Chondrocyte (in vitro differentiated cells): ENCODE data around the gene PHACTR1. TPM values are rescaled to one million over a fixed set of nuclear protein-coding genes. Genes with fewer than 3 reads are reported as not detected.

ENCODE experiments used
- DNase-seq: peaks from one replicate; pipeline ENCODE4 v3.0.0; 2021; ENCODE audit warnings: mixed read lengths, low spot score
- H3K27ac Mint-ChIP-seq: one replicate; pipeline ENCODE4 v1.8.0; 2021; ENCODE audit warnings: mild to moderate bottlenecking, moderate library complexity, mixed read lengths; ENCODE audit not compliant: unreplicated experiment
- H3K27me3 Mint-ChIP-seq: 2 replicates; pipeline ENCODE4 v1.8.0; 2021; ENCODE audit warnings: low read depth, mixed read lengths
- H3K36me3 Mint-ChIP-seq: 2 replicates; pipeline ENCODE4 v1.8.0; 2021; ENCODE audit warnings: low read depth, mixed read lengths
- H3K4me1 Mint-ChIP-seq: 2 replicates; pipeline ENCODE4 v1.8.0; 2021; ENCODE audit warnings: low read depth, mild to moderate bottlenecking, mixed read lengths
- H3K4me3 Mint-ChIP-seq: one replicate; pipeline ENCODE4 v1.8.0; 2021; ENCODE audit warnings: mild to moderate bottlenecking, moderate library complexity, mixed read lengths; ENCODE audit not compliant: unreplicated experiment
- H3K9me3 Mint-ChIP-seq: 2 replicates; pipeline ENCODE4 v1.8.0; 2021; ENCODE audit warnings: low read depth, mixed read lengths
- CTCF ChIP-seq: fragments of 200-600 bp; sonication (generic); IDR thresholded peaks from 2 replicates; pipeline ENCODE4 v1.5.0; 2021; ENCODE audit warnings: antibody characterized with exemption, mild to moderate bottlenecking, moderate library complexity
- total RNA-seq: library from RNA; stranded (reverse); gene quantifications from 3 replicates; pipeline ENCODE4 v1.2.1, GENCODE V29; 2021

The PHACTR1 gene
- total RNA-seq, 1 donor from 2014 or later: 2.1 TPM

GRCh38 chr6:13072686-13073347, 356.2 kb downstream of the PHACTR1 start:
- H3K27ac Mint-ChIP-seq: no peak overlapping the region
- no peak overlapping the region for H3K4me3 Mint-ChIP-seq
- no peak for TF ChIP-seq CTCF

GRCh38 chr6:13074415-13075140, 358.0 kb downstream of the PHACTR1 start:
- peaks cover 6% of the 10 kb centered on the region for H3K27me3 Mint-ChIP-seq
- no peak for TF ChIP-seq CTCF
- no peaks in the 10 kb centered on the region for H3K9me3 Mint-ChIP-seq
- no peak for DNase-seq
- H3K27ac Mint-ChIP-seq: no peak overlapping the region
- no peaks in the 10 kb centered on the region for H3K36me3 Mint-ChIP-seq
- H3K4me1 Mint-ChIP-seq: peaks cover 31% of the 10 kb centered on the region
- H3K4me3 Mint-ChIP-seq: no peak overlapping the region

More at GRCh38 chr6:13072686-13073347, 356.2 kb downstream of the PHACTR1 start:
- Mint-ChIP-seq H3K27me3 (peaks cover 8% of the 10 kb centered on the region), H3K36me3 (no peaks in the 10 kb centered on the region), H3K4me1 (peaks cover 15% of the 10 kb centered on the region), H3K9me3 (no peaks in the 10 kb centered on the region)
- no peak for DNase-seq

DNA sequence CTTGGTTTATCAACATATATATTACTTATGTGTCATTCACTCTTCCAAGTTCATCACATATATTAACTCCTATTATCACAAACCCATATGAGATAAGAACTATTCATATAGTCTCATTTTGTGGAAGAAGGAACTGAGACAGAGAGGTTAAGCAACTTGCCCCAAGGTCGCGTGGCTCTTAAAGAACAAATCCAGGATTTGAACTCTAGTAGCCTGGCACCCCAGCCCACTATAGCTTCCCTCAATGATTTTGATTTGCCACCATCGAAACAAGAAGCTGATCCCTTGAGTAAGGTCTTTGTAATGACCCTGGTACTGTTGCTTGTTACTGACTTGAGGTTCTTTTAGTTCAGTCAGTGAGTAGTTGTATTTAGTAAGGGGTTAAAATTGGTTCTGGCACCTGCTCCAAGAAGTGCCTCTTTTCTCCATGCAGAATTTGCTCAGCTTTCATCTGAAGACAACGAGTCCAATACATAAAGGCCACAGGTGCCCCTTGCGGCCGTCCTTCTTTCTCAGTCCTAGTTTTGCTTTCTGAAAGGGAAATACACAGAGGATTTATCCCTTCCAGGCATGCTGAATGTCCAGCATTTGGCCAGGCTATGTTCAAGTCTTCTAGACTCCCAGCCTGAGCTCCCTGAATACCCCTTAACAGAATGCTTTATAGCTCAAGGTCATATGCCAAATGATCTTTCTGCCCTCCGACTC, 358.7 kb downstream of the PHACTR1 start:
- H3K27ac Mint-ChIP-seq: no peak overlapping the region
- H3K9me3 Mint-ChIP-seq: no peaks in the 10 kb centered on the region
- H3K4me1 Mint-ChIP-seq: peaks cover 38% of the 10 kb centered on the region
- H3K4me3 Mint-ChIP-seq: no peak overlapping the region
- no peak for TF ChIP-seq CTCF
- no peak for DNase-seq
- no peaks in the 10 kb centered on the region for H3K36me3 Mint-ChIP-seq
- peaks cover 6% of the 10 kb centered on the region for H3K27me3 Mint-ChIP-seq

DNA sequence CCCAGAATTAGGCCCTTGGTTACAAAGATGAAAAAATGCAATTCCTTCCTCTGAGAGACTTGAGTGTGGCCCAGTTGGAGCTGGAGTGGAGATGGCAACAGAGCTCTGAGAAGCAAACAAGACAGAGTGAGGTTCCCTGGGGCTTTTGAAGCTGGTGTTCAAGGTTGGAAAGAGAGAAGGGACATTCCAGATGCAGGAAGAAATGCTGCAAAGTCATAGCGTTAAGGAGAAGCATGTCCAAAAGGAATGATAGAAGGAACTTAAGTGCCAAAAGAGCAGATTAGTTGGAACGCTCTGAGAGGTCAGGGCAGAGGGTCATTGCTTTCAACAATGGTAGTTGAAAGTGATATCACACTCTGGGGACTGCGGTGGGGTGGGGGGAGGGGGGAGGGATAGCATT, 360.0 kb downstream of the PHACTR1 start:
- no peak for DNase-seq
- TF ChIP-seq CTCF: no peak
- peaks cover 51% of the 10 kb centered on the region for H3K4me1 Mint-ChIP-seq
- H3K9me3 Mint-ChIP-seq: no peaks in the 10 kb centered on the region
- no peaks in the 10 kb centered on the region for H3K36me3 Mint-ChIP-seq
- H3K27ac Mint-ChIP-seq: no peak overlapping the region
- H3K4me3 Mint-ChIP-seq: no peak overlapping the region
- H3K27me3 Mint-ChIP-seq: peaks cover 6% of the 10 kb centered on the region

DNA sequence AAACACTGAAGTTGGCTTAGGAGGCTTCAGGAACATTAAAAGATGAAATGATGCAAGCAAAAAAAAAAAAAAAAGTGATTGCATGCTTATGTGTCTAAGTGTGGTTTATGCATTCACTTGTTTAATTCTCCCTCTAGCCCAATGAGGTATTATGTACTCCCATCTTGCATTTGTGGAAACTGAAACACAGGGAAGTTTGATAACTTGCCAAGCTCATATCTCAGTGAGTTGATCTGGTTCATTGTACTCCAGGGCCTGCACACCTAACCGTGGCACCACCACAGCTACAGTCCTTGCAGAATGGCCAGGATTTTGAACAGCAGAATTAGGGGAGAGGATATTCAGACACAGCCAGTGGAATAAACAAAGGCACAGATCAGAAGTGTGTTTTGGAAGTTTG, 360.6 kb downstream of the PHACTR1 start:
- H3K27me3 Mint-ChIP-seq: peaks cover 6% of the 10 kb centered on the region
- H3K36me3 Mint-ChIP-seq: no peaks in the 10 kb centered on the region
- H3K27ac Mint-ChIP-seq: no peak overlapping the region
- no peak overlapping the region for H3K4me3 Mint-ChIP-seq
- no peak for TF ChIP-seq CTCF
- DNase-seq: no peak
- peaks cover 53% of the 10 kb centered on the region for H3K4me1 Mint-ChIP-seq
- no peaks in the 10 kb centered on the region for H3K9me3 Mint-ChIP-seq
